Right renal cortex interstitium (tissue), 3 donors: ENCODE data around the gene EEA1. TPM values are rescaled to one million over a fixed set of nuclear protein-coding genes. Genes with fewer than 3 reads are reported as not detected.
A peak's percentile ranks its signal among the peaks of the same experiment; 100 is the strongest.
"Not testable (repeated sequence)": the region's sequence is repeated elsewhere in the genome, so short reads cannot be mapped to it uniquely, and the experiment has no call there.

ENCODE experiments used
- DNase-seq, 3 donors: peaks; one replicate each; pipeline ENCODE4 v3.0.0-alpha.2; 2013; ENCODE audit warnings: low read depth in 3 of 3, low spot score in 2 of 3
- polyA plus RNA-seq, 3 donors: library from polyadenylated mRNA; unstranded; fragments of 120-200 nt; gene quantifications; one replicate each; pipeline ENCODE4 v1.2.1, GENCODE V29; 2013; ENCODE audit not compliant: insufficient read length in 3 of 3

EEA1 gene
- polyA plus RNA-seq, 3 donors, result 15.9 to 19.1 (median 18.0) TPM

DNA sequence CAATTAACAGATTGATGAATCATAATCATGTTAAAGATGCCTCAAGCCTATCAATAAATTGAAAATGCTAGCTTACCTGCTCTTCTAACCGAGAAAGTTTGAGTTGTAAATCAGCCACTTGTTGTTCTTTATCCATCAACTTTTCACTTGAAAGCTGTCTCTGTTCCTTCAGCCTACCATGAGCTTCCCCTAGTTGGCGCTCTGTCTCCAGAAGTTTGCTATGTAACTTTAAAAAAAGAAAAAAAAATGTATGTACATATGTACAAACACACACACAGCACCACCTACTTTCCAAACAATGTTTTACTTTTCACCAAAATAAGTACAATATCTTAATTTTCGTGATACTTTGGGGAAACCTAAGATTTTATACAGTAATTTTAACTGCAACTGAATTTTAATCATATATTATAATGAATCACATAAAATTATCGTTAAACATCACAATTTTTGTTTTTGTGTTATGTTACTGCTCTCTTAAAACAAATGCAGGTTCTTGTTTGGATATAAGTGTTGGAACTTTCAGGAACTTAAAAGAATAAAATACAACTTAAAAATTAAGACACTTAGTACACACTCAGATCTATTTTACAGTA is 101.2 kb downstream of the EEA1 start:
- no peak for DNase-seq

DNA sequence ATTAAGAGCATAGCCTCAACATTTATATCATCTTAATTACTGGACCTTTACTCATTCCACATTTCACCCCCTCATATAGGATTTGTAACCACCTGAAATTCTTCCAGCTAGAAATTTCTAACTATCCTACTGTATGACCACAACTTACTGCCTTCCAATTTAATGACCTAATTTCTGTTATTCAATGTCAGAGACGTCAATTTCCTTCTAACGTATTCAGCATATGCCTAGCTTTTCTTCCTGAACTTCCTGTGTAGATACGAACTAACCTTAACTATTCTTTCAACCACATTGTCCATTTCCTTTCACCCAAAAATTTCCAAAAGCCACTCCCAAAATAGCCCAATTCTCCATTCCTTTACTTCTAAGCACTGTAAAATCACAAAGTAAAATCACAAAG is 108.0 kb downstream of the EEA1 start:
- DNase-seq, result no peak

DNA sequence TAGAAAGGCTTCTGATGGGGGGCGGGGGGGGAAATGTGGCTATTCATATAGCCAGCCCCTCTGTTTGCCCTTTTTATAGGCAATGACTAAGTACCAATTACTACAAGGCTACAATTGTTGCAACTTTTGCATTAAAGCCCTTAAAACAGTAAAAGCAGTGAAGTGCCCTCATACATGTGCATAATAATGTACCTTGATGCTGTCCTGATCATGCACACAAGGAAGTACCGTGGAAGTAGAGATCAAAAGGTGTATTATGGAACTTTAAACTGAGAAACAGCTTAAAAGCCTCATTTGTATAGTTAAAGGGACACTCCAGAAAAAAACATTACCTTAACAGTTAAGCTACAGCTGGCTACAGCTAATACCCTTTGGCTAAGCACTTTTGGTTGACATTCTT is 114.5 kb downstream of the EEA1 start:
- DNase-seq, result no peak

GRCh38 chr12:92810370-92810769 is 118.7 kb downstream of the EEA1 start:
- DNase-seq, result no peak

DNA sequence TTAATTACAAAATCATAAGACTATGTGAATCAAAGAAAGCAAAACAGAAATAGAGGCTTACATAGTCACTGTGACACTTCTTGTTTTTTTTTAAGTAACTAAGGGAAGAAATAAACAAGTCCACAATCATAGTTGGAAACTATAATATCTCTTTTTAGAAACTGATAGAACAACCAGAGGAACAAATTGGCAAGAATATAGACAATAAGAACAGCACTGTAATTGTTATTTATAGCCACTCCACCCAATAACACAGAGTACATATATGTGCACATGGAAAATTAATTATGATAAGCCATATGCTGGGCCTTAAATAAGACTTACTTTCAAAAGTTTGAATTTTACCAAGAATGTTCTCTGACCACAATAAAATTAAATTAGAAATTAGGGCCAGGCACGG is 125.2 kb downstream of the EEA1 start:
- no peak for DNase-seq

DNA sequence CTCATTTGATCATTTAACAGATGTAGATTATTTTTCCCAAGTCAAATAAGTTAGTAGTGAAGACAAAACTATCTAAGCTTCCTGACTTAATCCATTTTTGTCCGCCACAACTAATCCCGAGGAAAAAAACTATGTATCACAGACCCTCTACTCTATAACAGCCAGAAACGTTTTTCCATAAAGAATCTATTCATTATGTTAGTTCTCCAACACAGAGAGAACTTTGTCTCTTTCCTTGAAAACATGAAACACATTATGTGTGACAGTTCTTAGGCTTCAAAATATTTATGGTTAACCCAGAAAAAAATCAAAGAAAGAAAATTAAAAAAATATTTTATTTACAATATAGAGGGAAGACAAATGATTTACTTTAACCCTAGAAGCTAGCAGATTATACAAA is 126.2 kb downstream of the EEA1 start:
- DNase-seq, result no peak

DNA sequence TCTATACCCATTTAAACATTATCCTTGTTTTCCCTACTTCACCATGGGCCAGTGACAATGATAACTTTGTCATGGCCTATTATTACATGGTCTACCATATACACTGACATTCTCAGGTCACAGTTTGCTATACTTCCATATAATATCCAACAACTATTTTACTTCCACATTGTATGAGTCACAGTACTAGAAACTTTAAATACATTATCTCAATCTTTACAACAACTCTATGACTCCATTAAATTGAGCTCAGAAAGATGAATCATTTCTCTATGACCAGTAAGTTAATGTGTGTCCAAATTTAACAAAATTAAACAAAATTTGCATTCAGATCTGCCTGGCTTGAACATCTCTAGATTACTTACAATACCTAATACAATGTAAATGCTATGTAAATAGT is 132.4 kb downstream of the EEA1 start:
- DNase-seq, result no peak

DNA sequence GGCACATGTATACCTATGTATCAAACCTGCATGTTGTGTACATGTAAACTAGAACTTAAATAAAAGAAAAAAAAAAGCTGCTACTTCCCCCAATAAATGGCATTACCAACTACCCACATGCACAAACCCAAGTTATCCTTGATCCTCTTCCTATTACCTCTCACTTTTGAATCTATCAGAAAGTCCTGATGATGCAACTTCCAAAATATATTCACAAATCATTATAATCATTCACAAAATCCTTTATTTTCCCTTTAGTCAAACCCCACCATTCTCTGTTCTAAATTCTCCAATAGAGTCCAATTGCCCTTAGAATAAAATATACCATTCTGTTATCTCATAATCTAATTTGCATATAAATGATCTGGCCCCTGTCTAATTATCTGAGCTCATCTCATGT is 134.3 kb downstream of the EEA1 start:
- no peak for DNase-seq

DNA sequence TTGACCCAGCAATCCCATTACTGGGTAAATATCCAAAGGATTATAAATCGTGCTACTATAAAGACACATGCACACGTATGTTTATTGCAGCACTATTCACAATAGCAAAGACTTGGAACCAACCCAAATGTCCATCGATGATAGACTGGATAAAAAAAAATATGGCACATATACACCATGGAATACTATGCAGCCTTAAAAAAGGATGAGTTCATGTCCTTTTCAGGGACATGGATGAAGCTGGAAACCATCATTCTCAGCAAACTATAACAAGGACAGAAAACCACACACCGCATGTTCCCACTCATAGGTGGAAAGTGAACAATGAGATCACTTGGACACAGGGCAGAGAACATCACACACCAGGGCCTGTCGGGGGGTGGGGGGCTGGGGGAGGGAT is 134.7 kb downstream of the EEA1 start:
- not testable (repeated sequence) for DNase-seq

DNA sequence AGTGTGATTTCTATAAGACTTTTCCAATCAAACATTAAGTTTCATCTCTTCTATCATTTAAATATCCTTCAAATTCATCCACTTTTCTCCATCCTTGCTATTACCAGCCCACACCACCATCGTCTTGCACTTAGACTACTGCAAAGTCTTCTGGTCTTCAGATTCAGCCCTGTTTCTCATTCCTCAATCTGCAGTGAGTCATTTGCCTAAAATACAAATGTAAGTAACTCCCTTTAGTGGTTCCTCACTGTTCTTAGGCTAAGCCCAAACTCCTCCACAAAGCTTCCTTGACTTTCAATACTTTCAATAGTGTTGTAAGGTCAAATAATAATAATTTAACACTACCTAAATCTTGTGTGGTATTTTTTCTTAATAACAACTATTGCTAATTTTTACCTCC is 143.1 kb downstream of the EEA1 start:
- DNase-seq, result no peak

GRCh38 chr12:92785563-92785950 is 143.5 kb downstream of the EEA1 start:
- no peak for DNase-seq

GRCh38 chr12:92784797-92785562 is 144.1 kb downstream of the EEA1 start:
- peak; percentile 36 to 53 (median 45) for DNase-seq

DNA sequence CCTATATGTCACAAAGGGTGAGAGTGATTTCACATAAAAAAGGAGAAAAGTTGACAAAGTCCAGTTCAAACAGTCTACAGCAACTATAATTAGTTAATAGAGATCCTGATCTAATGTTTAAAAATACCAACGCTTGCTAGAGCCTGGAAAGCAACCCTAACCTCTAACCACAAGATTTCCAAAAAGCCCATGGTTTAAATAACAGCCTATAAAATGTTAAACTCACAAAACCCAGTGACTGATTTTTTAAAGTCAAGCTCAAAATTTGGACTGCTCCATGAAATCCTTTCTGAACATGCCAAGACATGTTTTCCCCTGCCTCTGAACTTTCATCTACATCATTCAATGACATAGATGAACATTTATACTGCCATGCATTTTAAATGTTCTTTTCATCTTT is 144.7 kb downstream of the EEA1 start:
- no peak for DNase-seq

- DNase-seq, result no peak
Observed at GRCh38 chr12:92779902-92780301, 149.2 kb downstream of the EEA1 start.

- DNase-seq, result no peak
Observed at GRCh38 chr12:92778525-92778924, 150.6 kb downstream of the EEA1 start.

GRCh38 chr12:92775416-92775815 is 153.7 kb downstream of the EEA1 start:
- DNase-seq, result no peak

DNA sequence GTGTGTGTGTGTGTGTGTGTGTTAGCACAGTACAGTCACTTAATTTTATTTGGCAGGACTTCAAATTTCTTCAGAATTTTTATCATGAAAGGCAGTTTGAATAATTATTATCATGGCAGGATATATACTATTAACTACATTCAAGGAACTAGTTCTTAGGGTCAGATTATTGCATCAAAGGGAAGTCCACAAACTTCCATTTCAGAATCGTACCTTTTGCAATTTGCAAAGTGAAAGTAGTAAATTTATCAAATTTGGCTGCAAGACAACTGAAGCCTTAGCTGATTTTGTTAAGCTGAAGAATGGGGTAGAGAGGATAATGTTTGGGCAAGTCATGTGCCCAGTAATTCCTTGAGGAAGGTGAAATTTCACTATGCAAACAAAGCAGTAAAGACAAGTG is 158.1 kb downstream of the EEA1 start:
- no peak for DNase-seq

GRCh38 chr12:92769124-92769901 is 159.8 kb downstream of the EEA1 start:
- DNase-seq, result no peak

GRCh38 chr12:92765871-92766270 is 163.2 kb downstream of the EEA1 start:
- DNase-seq, result no peak

DNA sequence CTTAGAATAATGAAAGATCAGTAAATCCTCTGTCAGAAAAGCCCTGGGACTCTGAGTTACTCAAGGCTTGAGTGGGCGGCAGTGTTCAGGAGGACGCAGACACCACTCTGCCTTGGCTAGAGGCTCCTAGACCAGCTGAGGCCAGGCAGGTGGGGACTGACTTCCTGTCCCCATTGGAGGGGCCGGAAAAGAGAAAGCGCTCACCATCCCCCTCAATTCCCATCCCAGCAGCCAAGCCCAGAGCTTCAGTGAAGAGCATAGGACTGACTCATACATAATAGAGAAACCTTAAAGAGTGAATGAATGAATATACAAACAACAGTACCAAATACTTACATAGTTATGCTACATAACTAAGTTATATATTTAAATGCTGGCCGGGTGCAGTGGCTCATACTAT is 164.3 kb downstream of the EEA1 start:
- DNase-seq, result no peak

DNA sequence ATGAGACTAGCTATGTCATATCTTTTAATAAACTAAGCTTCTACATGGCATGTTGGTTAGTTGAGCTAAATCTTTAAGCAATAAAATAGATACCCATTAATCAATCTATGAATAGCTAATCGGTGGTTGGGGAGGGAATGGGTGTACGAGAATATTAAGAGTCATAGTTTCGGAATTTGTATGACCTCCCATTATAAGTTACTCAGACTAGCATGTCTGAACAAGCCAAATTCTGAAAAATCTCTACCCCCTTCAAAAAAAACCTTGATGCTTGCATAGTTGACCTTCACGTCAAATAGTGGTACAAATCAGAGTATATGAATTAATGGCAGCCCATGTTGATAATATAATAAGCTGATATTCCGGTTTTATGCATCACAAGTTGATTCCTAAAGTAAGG is 166.3 kb downstream of the EEA1 start:
- no peak for DNase-seq
